DMS 273 treated with DMSO at 0.1 percent for 48 hours (cell line): ENCODE results near the gene GRIK4.

ENCODE experiments used
- DNase-seq: peaks from one replicate; lab custom pipeline; 2025; lab: John Stamatoyannopoulos, UW

The GRIK4 gene

DNA sequence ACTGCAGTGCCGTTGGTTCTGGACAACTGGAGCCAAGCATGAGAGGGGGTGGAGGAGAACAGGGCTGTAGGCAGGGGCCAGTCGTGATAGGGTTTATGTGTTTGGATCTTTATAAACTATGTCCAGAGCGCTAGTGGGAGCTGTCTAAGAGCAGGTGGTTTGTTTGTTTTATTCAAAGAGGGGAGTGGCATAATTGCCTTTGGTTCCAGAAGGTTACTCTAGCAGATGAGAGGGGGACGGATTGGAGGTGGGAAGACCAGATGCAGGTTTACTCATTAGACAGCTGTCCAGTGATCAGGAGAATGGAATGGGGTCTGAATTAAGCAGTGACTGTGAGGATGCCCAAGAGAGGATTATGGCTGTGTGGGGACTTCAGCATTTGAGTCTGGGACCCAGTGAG lies 403.1 kb downstream of the GRIK4 start:
- DNase-seq: no peak

- no peak for DNase-seq
Observed at GRCh38 chr11:120917559-120918239, 406.2 kb downstream of the GRIK4 start.

GRCh38 chr11:120918257-120918656 lies 406.7 kb downstream of the GRIK4 start:
- no peak for DNase-seq

- DNase-seq: no peak
Observed at GRCh38 chr11:120919045-120919444, 407.5 kb downstream of the GRIK4 start.

GRCh38 chr11:120919566-120919965 lies 408.0 kb downstream of the GRIK4 start:
- no peak for DNase-seq

DNA sequence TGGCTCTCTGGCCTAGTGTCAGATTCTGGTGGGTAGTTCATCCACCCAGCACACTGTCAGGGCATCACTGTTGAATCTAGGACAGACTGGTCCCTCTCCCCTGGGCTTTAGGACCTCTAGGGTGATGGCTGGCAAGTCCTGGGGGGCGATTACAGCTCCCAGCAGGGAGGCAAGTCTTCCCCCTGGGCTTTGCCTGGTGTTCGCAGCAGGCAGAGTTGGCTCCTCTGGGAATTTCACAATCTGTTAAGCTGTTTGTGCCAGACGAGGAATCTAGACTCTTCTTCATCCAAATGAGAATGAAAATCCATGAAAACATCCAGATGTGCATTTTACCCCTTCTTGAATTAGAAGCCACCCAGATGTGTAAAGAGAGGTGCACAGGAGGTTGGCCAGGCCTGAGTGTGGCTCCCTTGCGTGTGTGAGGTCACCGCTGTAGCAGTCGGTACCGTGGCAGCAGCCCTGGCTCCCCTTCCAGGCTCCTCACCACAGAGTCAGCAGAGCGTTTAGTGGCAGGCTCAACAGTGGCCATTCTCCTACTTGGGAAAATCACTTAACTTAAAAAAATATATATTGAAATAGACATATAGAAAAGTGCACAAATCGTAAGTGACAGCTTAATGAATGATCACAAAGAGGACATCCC lies 412.4 kb downstream of the GRIK4 start:
- DNase-seq: no peak

DNA sequence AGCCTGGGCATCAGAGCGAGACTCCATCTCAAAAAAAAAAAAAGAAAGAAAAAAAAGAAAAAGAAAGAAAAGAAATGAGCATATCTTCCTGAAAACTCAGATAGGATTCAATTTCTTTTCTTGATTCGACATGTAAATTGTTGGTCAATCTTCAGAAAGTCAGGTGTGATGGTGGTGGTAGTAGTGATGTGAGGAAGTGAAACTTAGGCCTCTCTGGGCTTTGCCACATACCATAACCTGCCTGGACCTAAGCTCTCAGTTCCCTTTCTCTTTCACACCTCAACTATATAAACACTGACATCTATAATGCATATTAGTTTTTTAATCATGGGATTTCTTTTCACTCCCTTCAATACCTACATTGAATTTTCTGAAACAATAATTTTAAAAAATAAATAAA lies 414.4 kb downstream of the GRIK4 start:
- no peak for DNase-seq

GRCh38 chr11:120928627-120929026 lies 417.1 kb downstream of the GRIK4 start:
- no peak for DNase-seq

DNA sequence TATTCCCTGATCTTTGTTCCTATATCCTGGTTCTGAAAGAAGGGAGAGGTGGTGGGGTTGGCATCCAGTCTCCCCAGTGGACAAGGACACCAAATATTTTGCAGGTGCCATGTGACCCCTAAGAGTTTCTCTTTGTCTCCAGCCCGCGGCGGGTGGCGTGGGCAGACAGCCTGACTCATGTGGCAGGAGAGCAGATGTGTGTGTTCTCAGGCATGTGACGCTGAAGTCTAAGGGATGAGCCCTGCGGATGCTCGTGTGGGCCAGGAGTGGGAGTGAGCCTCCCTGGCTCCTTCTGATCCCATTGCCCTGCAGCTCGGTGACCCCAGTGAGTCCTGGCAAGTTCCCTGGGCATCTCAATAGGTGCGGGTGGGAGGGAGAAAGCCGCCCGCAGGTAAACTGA lies 417.5 kb downstream of the GRIK4 start:
- DNase-seq: no peak

DNA sequence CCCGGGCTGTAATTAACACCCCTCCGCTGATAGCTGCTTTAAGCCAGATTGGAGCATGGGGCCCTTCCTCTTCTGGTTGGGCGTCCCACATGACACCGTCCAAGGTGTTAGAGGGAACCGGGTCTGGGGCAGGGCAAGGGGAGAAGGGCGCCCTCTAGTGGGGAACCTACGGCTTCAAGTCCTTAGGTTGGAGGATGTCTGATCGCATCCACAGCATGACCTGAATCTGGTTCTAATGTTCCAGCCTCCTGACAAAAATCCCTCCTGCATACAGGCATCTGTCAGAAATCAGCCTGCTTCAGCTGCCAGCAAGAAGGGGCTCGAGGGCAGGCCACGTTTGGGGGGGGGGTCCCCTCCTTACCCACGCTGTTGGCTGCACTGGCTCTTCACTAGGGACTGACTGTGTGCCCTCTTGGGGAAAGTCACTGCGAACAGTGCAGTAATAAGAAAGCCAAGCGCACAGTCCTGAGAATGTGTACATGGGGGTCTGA lies 418.2 kb downstream of the GRIK4 start:
- DNase-seq: no peak

GRCh38 chr11:120931057-120931779 lies 419.7 kb downstream of the GRIK4 start:
- DNase-seq: no peak

GRCh38 chr11:120932305-120932915 lies 420.9 kb downstream of the GRIK4 start:
- DNase-seq: no peak

- no peak for DNase-seq
Observed at GRCh38 chr11:120936356-120936755, 424.8 kb downstream of the GRIK4 start.

DNA sequence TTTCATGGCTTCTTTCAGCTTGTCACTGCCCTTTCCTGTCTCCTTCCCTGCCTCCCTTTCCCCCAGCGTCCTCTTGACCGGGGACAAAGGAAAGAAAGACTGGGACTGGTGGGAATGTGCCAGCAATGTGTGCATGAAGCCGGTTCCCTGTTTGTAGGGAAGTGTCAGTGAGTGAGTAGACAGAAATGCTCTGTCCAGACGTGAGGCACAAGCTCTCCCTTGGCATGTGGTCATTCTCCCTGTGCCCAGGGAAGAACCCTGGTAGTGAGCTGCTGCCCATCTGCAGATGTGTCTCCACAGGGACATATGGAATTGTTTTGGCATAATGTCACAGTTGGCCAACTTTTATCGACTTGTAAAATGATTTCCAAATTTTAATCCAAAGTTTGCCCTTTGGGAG lies 426.0 kb downstream of the GRIK4 start:
- DNase-seq: no peak

DNA sequence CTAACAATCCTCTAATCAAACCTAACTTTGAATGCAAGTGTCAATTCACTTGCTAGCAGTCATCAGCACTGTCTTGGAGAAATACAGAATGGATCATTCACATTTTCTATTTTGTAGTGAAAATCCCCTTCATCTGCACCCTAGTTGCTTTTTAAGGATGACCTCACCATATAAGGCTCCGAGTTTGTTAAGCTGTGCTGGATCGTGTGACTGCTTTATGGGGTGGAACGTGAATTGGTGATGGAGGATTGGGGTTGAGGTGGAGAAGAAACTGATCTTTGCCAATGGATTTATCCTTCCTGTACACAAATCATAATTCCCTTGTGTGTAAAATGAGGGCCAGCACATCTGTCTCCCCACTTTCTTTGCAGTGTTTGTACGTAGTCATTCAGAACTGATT lies 426.7 kb downstream of the GRIK4 start:
- no peak for DNase-seq

GRCh38 chr11:120940160-120940848 lies 428.8 kb downstream of the GRIK4 start:
- DNase-seq: no peak

- DNase-seq: no peak
Observed at GRCh38 chr11:120941000-120941399, 429.5 kb downstream of the GRIK4 start.

DNA sequence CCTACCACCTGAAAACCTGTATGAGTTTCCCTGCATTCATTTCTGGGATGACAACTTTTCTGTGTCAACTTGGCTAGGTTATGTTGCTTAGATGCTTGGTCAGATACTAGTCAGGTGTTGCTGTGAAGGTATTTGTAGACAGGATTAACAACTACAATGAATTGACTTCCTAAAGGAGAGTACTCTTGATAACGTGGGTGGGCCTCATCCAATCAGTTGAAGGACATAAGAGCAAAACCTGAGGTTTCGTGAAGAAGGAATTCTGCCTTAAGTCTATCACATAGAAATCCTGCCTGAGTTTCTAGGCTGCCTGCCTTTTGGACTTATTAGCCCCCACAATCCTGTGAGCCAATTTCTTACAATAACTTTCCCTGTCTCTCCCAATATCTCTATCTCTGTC lies 431.2 kb downstream of the GRIK4 start:
- no peak for DNase-seq

DNA sequence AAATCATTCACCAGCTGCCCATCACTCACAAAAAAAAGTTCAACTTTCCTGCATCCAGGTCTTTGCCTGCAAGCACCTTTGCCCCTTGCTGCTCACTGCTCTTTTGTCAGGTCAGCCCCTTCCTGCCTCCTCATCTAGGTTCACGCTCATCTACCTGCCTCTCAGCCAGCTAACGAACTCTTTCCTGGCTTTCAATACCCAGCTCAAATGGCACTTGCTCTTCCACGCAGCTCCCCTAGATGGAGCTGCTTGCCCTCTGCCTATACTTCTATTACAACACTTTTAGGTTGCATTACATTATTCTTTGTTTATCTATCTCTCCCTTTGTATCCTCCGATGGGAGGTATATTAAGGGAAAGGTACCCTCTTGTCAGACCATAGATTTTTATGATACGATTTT lies 433.5 kb downstream of the GRIK4 start:
- DNase-seq: no peak

GRCh38 chr11:120950880-120951279 lies 439.3 kb downstream of the GRIK4 start:
- no peak for DNase-seq

GRCh38 chr11:120952461-120953434 lies 441.2 kb downstream of the GRIK4 start:
- no peak for DNase-seq
